VCaP (cell line): ENCODE measurements around the gene NAB1.
"Not testable (repeated sequence)": the region's sequence is repeated elsewhere in the genome, so short reads cannot be mapped to it uniquely, and the experiment has no call there.

Experiments
- H3K27ac ChIP-seq: fragments of 450-650 bp; 2 replicates; pipeline ENCODE4 v1.5.1; 2017
- CTCF ChIP-seq: fragments of 450-650 bp; conservative IDR thresholded peaks from 2 replicates; pipeline ENCODE4 v1.5.1; 2017; ENCODE audit warnings: mild to moderate bottlenecking, moderate library complexity

Gene NAB1, protein sequence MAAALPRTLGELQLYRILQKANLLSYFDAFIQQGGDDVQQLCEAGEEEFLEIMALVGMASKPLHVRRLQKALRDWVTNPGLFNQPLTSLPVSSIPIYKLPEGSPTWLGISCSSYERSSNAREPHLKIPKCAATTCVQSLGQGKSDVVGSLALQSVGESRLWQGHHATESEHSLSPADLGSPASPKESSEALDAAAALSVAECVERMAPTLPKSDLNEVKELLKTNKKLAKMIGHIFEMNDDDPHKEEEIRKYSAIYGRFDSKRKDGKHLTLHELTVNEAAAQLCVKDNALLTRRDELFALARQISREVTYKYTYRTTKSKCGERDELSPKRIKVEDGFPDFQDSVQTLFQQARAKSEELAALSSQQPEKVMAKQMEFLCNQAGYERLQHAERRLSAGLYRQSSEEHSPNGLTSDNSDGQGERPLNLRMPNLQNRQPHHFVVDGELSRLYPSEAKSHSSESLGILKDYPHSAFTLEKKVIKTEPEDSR

DNA sequence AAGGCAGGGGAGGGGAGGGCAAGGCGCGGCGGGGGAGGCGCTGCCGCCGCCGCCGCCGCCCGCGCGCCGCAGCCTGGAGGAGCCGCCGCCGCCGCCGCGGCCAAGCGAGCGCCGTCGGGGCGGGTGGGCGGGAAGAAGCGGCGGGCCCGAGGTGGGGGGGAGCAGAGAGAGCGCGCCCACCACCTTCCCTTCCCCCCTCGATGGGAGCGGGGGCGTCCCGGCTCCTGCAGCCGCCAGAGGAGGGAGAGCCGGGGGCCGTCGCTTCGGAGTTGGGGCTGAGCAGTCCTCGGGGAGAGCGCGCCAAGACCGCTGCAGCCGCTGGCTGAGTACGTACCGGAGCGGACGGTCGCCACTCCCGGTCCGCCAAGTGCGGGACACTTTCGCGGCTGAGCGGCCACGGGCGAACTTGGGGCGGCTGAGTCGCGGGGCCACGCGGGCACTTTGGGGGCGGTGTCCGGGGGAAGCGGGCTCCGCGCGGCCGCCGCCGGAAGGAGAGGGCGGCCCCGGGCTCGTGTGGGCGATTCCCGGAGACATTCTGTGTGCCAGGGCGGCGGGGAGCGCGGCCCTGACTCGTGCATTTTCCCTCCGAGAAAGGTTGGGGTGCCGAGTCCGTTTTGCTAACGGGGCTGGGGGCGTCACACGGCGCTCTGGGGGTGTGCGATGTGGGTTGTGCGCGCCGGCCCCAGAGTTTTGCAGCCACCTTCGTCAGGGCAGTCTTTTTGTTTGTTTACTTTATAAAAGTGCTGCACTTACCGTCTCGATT lies at the start of gene NAB1:
Gene NAB1, plus strand, starts transcription at position 49 of the 763 bp plus-strand sequence. CDS start 10,094 bp downstream, outside the sequence.
- TF ChIP-seq CTCF: no peak
- peak within 1 kb of the TSS; percentile 81 for H3K27ac ChIP-seq

GRCh38 chr2:190599546-190600220 lies 49.2 kb upstream of the NAB1 start:
- TF ChIP-seq CTCF: no peak
- H3K27ac ChIP-seq: no peak overlapping the region

GRCh38 chr2:190600293-190601103 lies 48.4 kb upstream of the NAB1 start:
- TF ChIP-seq CTCF: no peak
- H3K27ac ChIP-seq: no peak overlapping the region

- no peak for TF ChIP-seq CTCF
- no peak overlapping the region for H3K27ac ChIP-seq
Observed at GRCh38 chr2:190603374-190603773, 45.5 kb upstream of the NAB1 start.

- no peak overlapping the region for H3K27ac ChIP-seq
- TF ChIP-seq CTCF: no peak
Observed at GRCh38 chr2:190607014-190607597, 41.8 kb upstream of the NAB1 start.

GRCh38 chr2:190607657-190608357 lies 41.1 kb upstream of the NAB1 start:
- no peak for TF ChIP-seq CTCF
- no peak overlapping the region for H3K27ac ChIP-seq

GRCh38 chr2:190608863-190609262 lies 40.0 kb upstream of the NAB1 start:
- H3K27ac ChIP-seq: 0 out of 2 replicates have a peak overlapping the region, but pooled peaks have one; percentile 16

DNA sequence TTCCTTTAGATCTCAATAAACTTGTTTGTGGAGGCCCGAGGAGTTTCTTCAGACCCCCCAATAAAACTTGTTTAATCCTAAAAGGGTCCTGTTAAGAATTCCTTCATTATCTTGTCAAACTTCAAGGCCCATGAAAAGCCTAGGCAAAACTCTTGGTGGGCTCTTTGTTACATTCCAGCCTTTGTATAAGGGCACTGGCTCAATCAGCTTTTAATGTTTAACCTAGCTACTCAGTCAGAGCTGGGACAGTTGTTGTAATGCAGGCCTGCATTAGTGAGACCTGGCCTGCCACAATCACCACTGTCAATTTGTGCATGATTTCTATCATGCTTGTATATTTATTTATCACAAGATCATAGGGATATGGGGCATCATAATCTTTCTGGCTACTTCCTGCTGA lies 39.5 kb upstream of the NAB1 start:
- H3K27ac ChIP-seq: 0 out of 2 replicates have a peak overlapping the region, but pooled peaks have one; percentile 16

- not testable (repeated sequence) for H3K27ac ChIP-seq
Observed at GRCh38 chr2:190610528-190610927, 38.4 kb upstream of the NAB1 start.
